HEK293 (cell line): ENCODE data around the gene RNF217.

Experiments used
- CTCF ChIA-PET: fragments of 350-600 bp; formaldehyde crosslinking; extraction: SDS; loops from one replicate; lab custom pipeline; 2021; ENCODE audit warnings: antibody characterized with exemption; lab: Yijun Ruan, JAX
- POLR2A ChIA-PET: fragments of 300-600 bp; formaldehyde crosslinking; extraction: SDS; loops from one replicate; lab custom pipeline; 2020; ENCODE audit warnings: antibody characterized with exemption, inconsistent platforms; lab: Yijun Ruan, JAX
- H3K27ac ChIP-seq: fragments of 200-500 bp; sonication (Bioruptor generic); 2 replicates; pipeline ENCODE4 v1.5.1; 2014; ENCODE audit warnings: low read depth, low read length, control low read depth, inconsistent platforms; ENCODE audit errors: extremely low read depth
- H3K36me3 ChIP-seq, 2 experiments: fragments of 200-500 bp in 1 of 2; sonication (Bioruptor generic) in 1 of 2; 1 replicate in 1 of 2; 2 replicates in 1 of 2; pipeline ENCODE4 v1.5.1; 2014 to 2017; ENCODE audit warnings: inconsistent platforms in 2 of 2, low read length in 2 of 2; ENCODE audit not compliant: control insufficient read depth in 2 of 2, insufficient read depth in 1 of 2
- H3K4me1 ChIP-seq: fragments of 200-500 bp; sonication (Bioruptor generic); 2 replicates; pipeline ENCODE4 v1.5.1; 2014; ENCODE audit warnings: mild to moderate bottlenecking, low read length, inconsistent platforms; ENCODE audit not compliant: control insufficient read depth, insufficient read depth
- H3K4me3 ChIP-seq: 2 replicates; pipeline ENCODE4 v1.5.1; 2011; ENCODE audit warnings: low read depth, mild to moderate bottlenecking, control low read depth, low read length, moderate library complexity
- H3K9me3 ChIP-seq: fragments of 200-500 bp; sonication (Bioruptor generic); 2 replicates; pipeline ENCODE4 v1.5.1; 2014; ENCODE audit warnings: low read depth, low read length, inconsistent platforms; ENCODE audit not compliant: control insufficient read depth, insufficient read depth
- GLI4 ChIP-seq: fragments of 450-650 bp; formaldehyde crosslinking; IDR thresholded peaks from 2 replicates; pipeline ENCODE4 v1.5.1; 2016; ENCODE audit warnings: missing biosample characterization, missing genetic modification characterization
- GLIS2 ChIP-seq: fragments of 450-650 bp; formaldehyde crosslinking; IDR thresholded peaks from 2 replicates; pipeline ENCODE4 v1.5.1; 2016; ENCODE audit warnings: missing biosample characterization, missing genetic modification characterization
- KLF1 ChIP-seq: fragments of 450-650 bp; formaldehyde crosslinking; IDR thresholded peaks from 2 replicates; pipeline ENCODE4 v1.5.1; 2016; ENCODE audit warnings: missing biosample characterization, missing genetic modification characterization
- OSR2 ChIP-seq: fragments of 450-650 bp; formaldehyde crosslinking; IDR thresholded peaks from 2 replicates; pipeline ENCODE4 v1.5.1; 2016; ENCODE audit warnings: missing biosample characterization, missing genetic modification characterization
- REPIN1 ChIP-seq: fragments of 450-650 bp; formaldehyde crosslinking; IDR thresholded peaks from 2 replicates; pipeline ENCODE4 v1.5.1; 2017; ENCODE audit warnings: missing biosample characterization, missing genetic modification characterization, low read depth
- WT1 ChIP-seq: fragments of 450-650 bp; formaldehyde crosslinking; IDR thresholded peaks from 2 replicates; pipeline ENCODE4 v1.5.1; 2016; ENCODE audit warnings: missing biosample characterization, missing genetic modification characterization
- ZBTB20 ChIP-seq: fragments of 450-650 bp; formaldehyde crosslinking; IDR thresholded peaks from 2 replicates; pipeline ENCODE4 v1.5.1; 2016; ENCODE audit warnings: missing biosample characterization, missing genetic modification characterization
- ZBTB21 ChIP-seq: fragments of 450-650 bp; formaldehyde crosslinking; IDR thresholded peaks from 2 replicates; pipeline ENCODE4 v1.5.1; 2017; ENCODE audit warnings: missing biosample characterization, missing genetic modification characterization
- ZFP3 ChIP-seq: fragments of 450-650 bp; formaldehyde crosslinking; IDR thresholded peaks from 2 replicates; pipeline ENCODE4 v1.5.1; 2016; ENCODE audit warnings: low read depth, missing biosample characterization, missing genetic modification characterization
- ZNF114 ChIP-seq: fragments of 450-650 bp; formaldehyde crosslinking; IDR thresholded peaks from 2 replicates; pipeline ENCODE4 v1.5.0; 2017; ENCODE audit warnings: missing biosample characterization, missing genetic modification characterization
- ZNF121 ChIP-seq: fragments of 450-650 bp; formaldehyde crosslinking; IDR thresholded peaks from 2 replicates; pipeline ENCODE4 v1.5.1; 2016; ENCODE audit warnings: missing biosample characterization, missing genetic modification characterization
- ZNF175 ChIP-seq: fragments of 450-650 bp; formaldehyde crosslinking; IDR thresholded peaks from 2 replicates; pipeline ENCODE4 v1.5.1; 2016; ENCODE audit warnings: missing biosample characterization, missing genetic modification characterization
- ZNF223 ChIP-seq: fragments of 450-650 bp; formaldehyde crosslinking; IDR thresholded peaks from 2 replicates; pipeline ENCODE4 v1.5.1; 2016; ENCODE audit warnings: missing biosample characterization, missing genetic modification characterization
- ZNF239 ChIP-seq: fragments of 450-650 bp; formaldehyde crosslinking; IDR thresholded peaks from 2 replicates; pipeline ENCODE4 v1.5.1; 2016; ENCODE audit warnings: missing biosample characterization, missing genetic modification characterization
- ZNF24 ChIP-seq: fragments of 450-650 bp; formaldehyde crosslinking; IDR thresholded peaks from 2 replicates; pipeline ENCODE4 v1.5.1; 2016; ENCODE audit warnings: missing biosample characterization, missing genetic modification characterization
- ZNF350 ChIP-seq: fragments of 450-650 bp; formaldehyde crosslinking; IDR thresholded peaks from 2 replicates; pipeline ENCODE4 v1.5.0; 2017; ENCODE audit warnings: missing biosample characterization, mild to moderate bottlenecking, missing genetic modification characterization
- ZNF394 ChIP-seq: fragments of 450-650 bp; formaldehyde crosslinking; IDR thresholded peaks from 2 replicates; pipeline ENCODE4 v1.5.1; 2016; ENCODE audit warnings: missing biosample characterization, missing genetic modification characterization, mild to moderate bottlenecking, moderate library complexity, borderline replicate concordance
- ZNF585B ChIP-seq: fragments of 450-650 bp; formaldehyde crosslinking; IDR thresholded peaks from 2 replicates; pipeline ENCODE4 v1.5.1; 2016; ENCODE audit warnings: missing biosample characterization, missing genetic modification characterization
- ZNF600 ChIP-seq: fragments of 450-650 bp; formaldehyde crosslinking; IDR thresholded peaks from 2 replicates; pipeline ENCODE4 v1.5.1; 2016; ENCODE audit warnings: missing biosample characterization, missing genetic modification characterization
- ZNF621 ChIP-seq: fragments of 450-650 bp; formaldehyde crosslinking; IDR thresholded peaks from 2 replicates; pipeline ENCODE4 v1.5.1; 2017; ENCODE audit warnings: missing biosample characterization, missing genetic modification characterization
- ZNF654 ChIP-seq: fragments of 450-650 bp; formaldehyde crosslinking; IDR thresholded peaks from 2 replicates; pipeline ENCODE4 v1.5.1; 2016; ENCODE audit warnings: low read depth, missing biosample characterization, missing genetic modification characterization
- ZNF747 ChIP-seq: fragments of 450-650 bp; formaldehyde crosslinking; IDR thresholded peaks from 2 replicates; pipeline ENCODE4 v1.5.1; 2016; ENCODE audit warnings: missing biosample characterization, missing genetic modification characterization
- ZNF76 ChIP-seq: fragments of 450-650 bp; formaldehyde crosslinking; IDR thresholded peaks from 2 replicates; pipeline ENCODE4; 2016; ENCODE audit warnings: low read depth, missing biosample characterization, missing genetic modification characterization, borderline replicate concordance
- TF ChIP-seq, protein P1 (sequence below): fragments of 450-650 bp; formaldehyde crosslinking; IDR thresholded peaks from 2 replicates; pipeline ENCODE4 v1.5.1; 2017; ENCODE audit warnings: missing biosample characterization, missing genetic modification characterization
- TF ChIP-seq, protein P2 (sequence below): fragments of 450-650 bp; formaldehyde crosslinking; IDR thresholded peaks from 2 replicates; pipeline ENCODE4 v1.5.1; 2016; ENCODE audit warnings: missing biosample characterization, missing genetic modification characterization
- TF ChIP-seq, protein P3 (sequence below): fragments of 450-650 bp; formaldehyde crosslinking; IDR thresholded peaks from 2 replicates; pipeline ENCODE4 v1.5.1; 2016; ENCODE audit warnings: missing biosample characterization, missing genetic modification characterization
- TF ChIP-seq, protein P4 (sequence below): fragments of 450-650 bp; formaldehyde crosslinking; IDR thresholded peaks from 2 replicates; pipeline ENCODE4 v1.5.1; 2016; ENCODE audit warnings: missing biosample characterization, missing genetic modification characterization

RNF217 gene

DNA sequence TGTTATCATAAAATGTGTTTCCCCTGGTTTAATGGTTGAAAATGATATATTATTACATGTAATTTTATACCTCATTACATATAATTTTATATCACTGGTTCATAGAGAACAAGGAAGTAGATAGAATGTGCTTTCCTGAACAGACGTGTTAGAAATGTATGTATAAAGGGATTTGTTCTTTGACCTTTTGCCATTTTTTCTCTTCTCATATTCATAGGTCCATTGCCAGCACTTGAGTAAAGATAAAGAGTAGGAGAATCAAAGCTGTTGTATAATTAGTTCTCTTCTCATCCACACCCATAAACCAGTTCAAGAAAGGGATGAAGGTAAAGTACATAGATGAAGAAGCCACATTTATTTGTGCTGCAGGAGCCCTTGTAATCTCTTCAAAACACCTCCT is 46.7 kb downstream of the RNF217 start:
- ChIA-PET CTCF (interaction anchor here (0.7 kb wide), 1 partner anchor 1085 kb away, joined by 5 read pairs; no protein-coding TSS in a partner anchor), POLR2A (no interaction called here)
- H3K4me3 ChIP-seq = no peak overlapping the region
- peaks cover 0 to 4% of the 10 kb centered on the region in 2 experiments; a peak in 1 of 3 replicates for H3K36me3 ChIP-seq
- no peaks in the 10 kb centered on the region for H3K9me3 ChIP-seq
- H3K4me1 ChIP-seq = peaks cover 13% of the 10 kb centered on the region
- no peak for TF ChIP-seq ZNF76 (tag by site-specific recombination)
- no peak for TF ChIP-seq ZNF239 (tag by site-specific recombination)
- TF ChIP-seq, protein P1, sequence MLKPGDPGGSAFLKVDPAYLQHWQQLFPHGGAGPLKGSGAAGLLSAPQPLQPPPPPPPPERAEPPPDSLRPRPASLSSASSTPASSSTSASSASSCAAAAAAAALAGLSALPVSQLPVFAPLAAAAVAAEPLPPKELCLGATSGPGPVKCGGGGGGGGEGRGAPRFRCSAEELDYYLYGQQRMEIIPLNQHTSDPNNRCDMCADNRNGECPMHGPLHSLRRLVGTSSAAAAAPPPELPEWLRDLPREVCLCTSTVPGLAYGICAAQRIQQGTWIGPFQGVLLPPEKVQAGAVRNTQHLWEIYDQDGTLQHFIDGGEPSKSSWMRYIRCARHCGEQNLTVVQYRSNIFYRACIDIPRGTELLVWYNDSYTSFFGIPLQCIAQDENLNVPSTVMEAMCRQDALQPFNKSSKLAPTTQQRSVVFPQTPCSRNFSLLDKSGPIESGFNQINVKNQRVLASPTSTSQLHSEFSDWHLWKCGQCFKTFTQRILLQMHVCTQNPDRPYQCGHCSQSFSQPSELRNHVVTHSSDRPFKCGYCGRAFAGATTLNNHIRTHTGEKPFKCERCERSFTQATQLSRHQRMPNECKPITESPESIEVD (tag by site-specific recombination) = no peak
- no peak for TF ChIP-seq ZFP3 (tag by site-specific recombination)
- TF ChIP-seq, protein P2, sequence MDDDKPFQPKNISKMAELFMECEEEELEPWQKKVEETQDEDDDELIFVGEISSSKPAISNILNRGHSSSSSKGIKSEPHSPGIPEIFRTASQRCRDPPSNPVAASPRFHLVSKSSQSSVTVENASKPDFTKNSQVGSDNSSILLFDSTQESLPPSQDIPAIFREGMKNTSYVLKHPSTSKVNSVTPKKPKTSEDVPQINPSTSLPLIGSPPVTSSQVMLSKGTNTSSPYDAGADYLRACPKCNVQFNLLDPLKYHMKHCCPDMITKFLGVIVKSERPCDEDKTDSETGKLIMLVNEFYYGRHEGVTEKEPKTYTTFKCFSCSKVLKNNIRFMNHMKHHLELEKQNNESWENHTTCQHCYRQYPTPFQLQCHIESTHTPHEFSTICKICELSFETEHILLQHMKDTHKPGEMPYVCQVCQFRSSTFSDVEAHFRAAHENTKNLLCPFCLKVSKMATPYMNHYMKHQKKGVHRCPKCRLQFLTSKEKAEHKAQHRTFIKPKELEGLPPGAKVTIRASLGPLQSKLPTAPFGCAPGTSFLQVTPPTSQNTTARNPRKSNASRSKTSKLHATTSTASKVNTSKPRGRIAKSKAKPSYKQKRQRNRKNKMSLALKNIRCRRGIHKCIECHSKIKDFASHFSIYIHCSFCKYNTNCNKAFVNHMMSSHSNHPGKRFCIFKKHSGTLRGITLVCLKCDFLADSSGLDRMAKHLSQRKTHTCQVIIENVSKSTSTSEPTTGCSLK = no peak
- no peak for TF ChIP-seq ZNF621 (tag by site-specific recombination)
- TF ChIP-seq, protein P3, sequence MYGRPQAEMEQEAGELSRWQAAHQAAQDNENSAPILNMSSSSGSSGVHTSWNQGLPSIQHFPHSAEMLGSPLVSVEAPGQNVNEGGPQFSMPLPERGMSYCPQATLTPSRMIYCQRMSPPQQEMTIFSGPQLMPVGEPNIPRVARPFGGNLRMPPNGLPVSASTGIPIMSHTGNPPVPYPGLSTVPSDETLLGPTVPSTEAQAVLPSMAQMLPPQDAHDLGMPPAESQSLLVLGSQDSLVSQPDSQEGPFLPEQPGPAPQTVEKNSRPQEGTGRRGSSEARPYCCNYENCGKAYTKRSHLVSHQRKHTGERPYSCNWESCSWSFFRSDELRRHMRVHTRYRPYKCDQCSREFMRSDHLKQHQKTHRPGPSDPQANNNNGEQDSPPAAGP = no peak
- H3K27ac ChIP-seq = no peak overlapping the region

DNA sequence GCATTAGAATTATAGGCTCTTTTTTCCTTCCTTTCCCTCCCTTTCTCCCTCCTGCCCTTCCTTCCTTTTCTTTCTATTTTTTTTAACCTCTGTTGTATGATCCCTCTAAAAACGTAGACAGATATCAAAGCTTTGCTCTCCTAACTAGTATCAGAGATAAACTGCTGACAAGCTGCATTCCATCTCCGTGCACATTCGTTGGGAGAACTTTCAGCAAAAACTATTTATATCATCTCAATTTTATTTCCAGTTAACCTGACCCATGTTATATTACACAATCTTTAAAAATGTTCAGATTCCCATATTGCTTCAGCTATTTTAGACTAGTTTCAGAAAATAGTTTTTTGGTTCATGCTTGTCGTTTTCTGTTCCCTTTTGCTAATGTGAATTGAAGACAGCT is 47.3 kb downstream of the RNF217 start:
- CTCF ChIA-PET = interaction anchor here (0.7 kb wide), 1 partner anchor 1086 kb away, joined by 5 read pairs; no protein-coding TSS in a partner anchor

DNA sequence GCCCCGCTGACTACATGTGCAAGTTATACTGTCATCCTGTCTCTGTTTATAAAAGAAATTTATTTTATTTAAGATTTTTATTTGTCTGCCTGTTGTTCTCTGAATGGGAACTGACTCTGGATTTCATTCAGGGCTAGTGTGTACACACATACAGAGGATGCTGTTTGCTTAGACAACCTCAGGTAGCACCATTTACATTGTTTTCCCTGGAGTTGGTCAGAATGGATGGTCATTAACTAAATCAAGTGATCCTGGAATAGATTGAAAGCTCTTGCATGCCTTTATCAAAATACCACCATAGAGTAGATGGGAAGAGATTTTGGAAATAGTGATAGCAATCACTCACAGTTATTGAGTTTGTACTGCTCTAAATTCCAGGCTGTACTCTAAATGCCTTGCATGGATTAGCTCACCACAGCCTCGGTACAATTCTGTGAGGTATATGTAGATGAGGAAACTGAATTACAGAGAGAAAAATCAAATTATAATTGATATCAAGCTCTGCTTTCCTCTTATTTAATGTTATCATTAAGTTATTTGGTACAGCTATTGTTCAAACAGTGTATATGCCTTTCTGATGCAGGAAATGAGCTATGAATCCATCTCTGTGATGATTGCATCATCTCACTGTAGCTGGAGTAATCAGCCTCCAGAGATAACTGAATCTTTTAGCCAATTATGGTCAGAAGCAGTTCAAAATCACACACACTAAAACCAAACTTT is 51.9 kb downstream of the RNF217 start:
- peaks cover 0 to 4% of the 10 kb centered on the region in 2 experiments; a peak in 1 of 3 replicates for H3K36me3 ChIP-seq
- no peaks in the 10 kb centered on the region for H3K9me3 ChIP-seq
- CTCF ChIA-PET = interaction anchor here (0.9 to 1.8 kb wide), 3 partner anchors 13 to 141 kb away, joined by 3 to 9 read pairs (median 3); no protein-coding TSS in a partner anchor
- peaks cover 24% of the 10 kb centered on the region for H3K4me1 ChIP-seq
- peak overlapping the region; percentile 20; the same call in 1 of the 2 replicates for H3K27ac ChIP-seq
- no peak overlapping the region for H3K4me3 ChIP-seq
- POLR2A ChIA-PET = interaction anchor here (0.6 to 1.0 kb wide), 4 partner anchors 11 to 53 kb away, joined by 3 to 5 read pairs (median 4); no protein-coding TSS in a partner anchor
- TF ChIP-seq, protein P4, sequence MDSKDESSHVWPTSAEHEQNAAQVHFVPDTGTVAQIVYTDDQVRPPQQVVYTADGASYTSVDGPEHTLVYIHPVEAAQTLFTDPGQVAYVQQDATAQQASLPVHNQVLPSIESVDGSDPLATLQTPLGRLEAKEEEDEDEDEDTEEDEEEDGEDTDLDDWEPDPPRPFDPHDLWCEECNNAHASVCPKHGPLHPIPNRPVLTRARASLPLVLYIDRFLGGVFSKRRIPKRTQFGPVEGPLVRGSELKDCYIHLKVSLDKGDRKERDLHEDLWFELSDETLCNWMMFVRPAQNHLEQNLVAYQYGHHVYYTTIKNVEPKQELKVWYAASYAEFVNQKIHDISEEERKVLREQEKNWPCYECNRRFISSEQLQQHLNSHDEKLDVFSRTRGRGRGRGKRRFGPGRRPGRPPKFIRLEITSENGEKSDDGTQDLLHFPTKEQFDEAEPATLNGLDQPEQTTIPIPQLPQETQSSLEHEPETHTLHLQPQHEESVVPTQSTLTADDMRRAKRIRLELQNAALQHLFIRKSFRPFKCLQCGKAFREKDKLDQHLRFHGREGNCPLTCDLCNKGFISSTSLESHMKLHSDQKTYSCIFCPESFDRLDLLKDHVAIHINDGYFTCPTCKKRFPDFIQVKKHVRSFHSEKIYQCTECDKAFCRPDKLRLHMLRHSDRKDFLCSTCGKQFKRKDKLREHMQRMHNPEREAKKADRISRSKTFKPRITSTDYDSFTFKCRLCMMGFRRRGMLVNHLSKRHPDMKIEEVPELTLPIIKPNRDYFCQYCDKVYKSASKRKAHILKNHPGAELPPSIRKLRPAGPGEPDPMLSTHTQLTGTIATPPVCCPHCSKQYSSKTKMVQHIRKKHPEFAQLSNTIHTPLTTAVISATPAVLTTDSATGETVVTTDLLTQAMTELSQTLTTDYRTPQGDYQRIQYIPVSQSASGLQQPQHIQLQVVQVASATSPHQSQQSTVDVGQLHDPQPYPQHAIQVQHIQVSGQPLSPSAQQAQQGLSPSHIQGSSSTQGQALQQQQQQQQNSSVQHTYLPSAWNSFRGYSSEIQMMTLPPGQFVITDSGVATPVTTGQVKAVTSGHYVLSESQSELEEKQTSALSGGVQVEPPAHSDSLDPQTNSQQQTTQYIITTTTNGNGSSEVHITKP = 0 out of 2 replicates have a peak, but pooled peaks have one; percentile 28
- TF ChIP-seq WT1 (tag by site-specific recombination) (no peak), ZBTB21 (0 out of 2 replicates have a peak, but pooled peaks have one; percentile 11), ZNF114 (tag by site-specific recombination) (no peak), ZNF223 (tag by site-specific recombination) (no peak), ZNF175 (tag by site-specific recombination) (no peak), ZBTB20 (no peak), ZNF24 (tag by site-specific recombination) (peak; percentile 15; the same call in 1 of the 2 replicates), REPIN1 (tag by site-specific recombination) (no peak), GLIS2 (tag by site-specific recombination) (no peak), ZNF350 (tag by site-specific recombination) (no peak), ZNF654 (tag by site-specific recombination) (no peak), GLI4 (tag by site-specific recombination) (no peak)

More for the DNA sequence above, 47.3 kb downstream of the RNF217 start:
- peaks cover 0 to 4% of the 10 kb centered on the region in 2 experiments; a peak in 1 of 3 replicates for H3K36me3 ChIP-seq
- no peak overlapping the region for H3K27ac ChIP-seq
- H3K4me1 ChIP-seq = peaks cover 19% of the 10 kb centered on the region
- no peak overlapping the region for H3K4me3 ChIP-seq
- TF ChIP-seq ZNF600 = no peak
- no peak for TF ChIP-seq ZNF394 (tag by site-specific recombination)
- TF ChIP-seq OSR2 (tag by site-specific recombination) = no peak
- TF ChIP-seq ZNF121 (tag by site-specific recombination) = no peak
- TF ChIP-seq KLF1 (tag by site-specific recombination) = no peak
- no peak for TF ChIP-seq ZNF585B
- no peak for TF ChIP-seq ZNF747 (tag by site-specific recombination)
- POLR2A ChIA-PET = interaction anchor here (0.9 kb wide), 1 partner anchor 144 kb away, joined by 3 read pairs; the partner anchor contains the start of gene TPD52L1
- H3K9me3 ChIP-seq = no peaks in the 10 kb centered on the region
